ENCODE results near the gene CYBC1. TPM values are rescaled to one million over a fixed set of nuclear protein-coding genes. Genes with fewer than 3 reads are reported as not detected.
A peak's percentile ranks its signal among the peaks of the same experiment; 100 is the strongest.

The CYBC1 gene
- total and polyA plus RNA-seq, 8 donors, result 35.9 to 196 (median 44.3) TPM

GRCh38 chr17:82402865-82403264 is 47.7 kb downstream of the CYBC1 start:
- DNase-seq, result no peak
- 85 to 91% (median 87%) methylated on average over 7 of the region's 7 CpGs for WGBS, 5 donors
- no peaks in the 10 kb centered on the region for H3K27me3 ChIP-seq
- H3K4me1 ChIP-seq, result peaks cover 0 to 23% (median 12%) of the 10 kb centered on the region in 4 donors
- intact Hi-C loops (cut with DNase I; ENCODE audit: low total_unique reads), result no loop called here
- peaks cover 12 to 86% (median 64%) of the 10 kb centered on the region in 4 donors for H3K36me3 ChIP-seq
- TF ChIP-seq POLR2AphosphoS5 (IDR thresholded peaks at IDR 0.05) (no peak), POLR2A (IDR thresholded peaks at IDR 0.05) (no peak), CTCF (IDR thresholded peaks at IDR 0.05) (no peak), EP300 (IDR thresholded peaks at IDR 0.05) (no peak)
- H3K9me3 ChIP-seq, result no peaks in the 10 kb centered on the region
- H3K27ac ChIP-seq, result no peak overlapping the region
- H3K4me3 ChIP-seq, result no peak overlapping the region

DNA sequence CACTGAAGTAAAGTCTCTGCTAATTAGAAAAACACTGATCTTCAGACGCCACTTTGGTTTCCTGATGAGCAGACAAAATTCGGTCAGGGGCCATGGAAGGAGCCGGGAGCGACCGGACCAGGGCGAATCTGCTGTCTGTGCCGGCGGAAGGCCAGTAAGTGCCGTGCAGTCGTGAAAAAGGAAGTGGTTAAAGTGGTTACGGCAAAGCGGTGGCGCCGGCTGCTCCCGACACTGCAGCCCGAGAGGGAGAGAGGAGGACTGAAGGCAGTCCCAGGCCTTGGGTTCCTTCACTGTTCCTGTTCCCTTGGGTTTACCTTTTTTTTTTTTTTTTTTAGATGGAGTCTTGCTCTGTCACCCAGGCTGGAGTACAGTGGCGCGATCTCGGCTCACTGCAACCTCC is 49.7 kb downstream of the CYBC1 start:
- no peak for TF ChIP-seq POLR2AphosphoS5 (IDR thresholded peaks at IDR 0.05)
- TF ChIP-seq EP300 (IDR thresholded peaks at IDR 0.05), result no peak
- no peak for TF ChIP-seq CTCF (IDR thresholded peaks at IDR 0.05)
- TF ChIP-seq POLR2A (IDR thresholded peaks at IDR 0.05), result no peak
- Histone ChIP-seq H3K27me3 (no peaks in the 10 kb centered on the region), H3K4me3 (no peak overlapping the region), H3K27ac (no peak overlapping the region), H3K9me3 (no peaks in the 10 kb centered on the region), H3K36me3 (peaks cover 12 to 85% (median 65%) of the 10 kb centered on the region in 4 donors), H3K4me1 (peaks cover 0 to 24% (median 12%) of the 10 kb centered on the region in 4 donors)
- intact Hi-C loops (cut with DNase I; ENCODE audit: low total_unique reads), result no loop called here
- WGBS, 5 donors, result 77 to 83% (median 78%) methylated on average over 18 to 19 of the region's 19 CpGs
- DNase-seq, result peak in 1 of 2 donors; percentile 49

- H3K27me3 ChIP-seq, result no peaks in the 10 kb centered on the region
- TF ChIP-seq EP300 (IDR thresholded peaks at IDR 0.05) (no peak), POLR2AphosphoS5 (IDR thresholded peaks at IDR 0.05) (no peak), CTCF (IDR thresholded peaks at IDR 0.05) (no peak), POLR2A (IDR thresholded peaks at IDR 0.05) (no peak)
- WGBS, 5 donors, result 68 to 83% (median 75%) methylated on average over 7 of the region's 7 CpGs
- peaks cover 12 to 83% (median 63%) of the 10 kb centered on the region in 4 donors for H3K36me3 ChIP-seq
- no peak overlapping the region for H3K27ac ChIP-seq
- DNase-seq, result peak in 1 of 2 donors; percentile 67
- intact Hi-C loops (cut with DNase I; ENCODE audit: low total_unique reads), result no loop called here
- peaks cover 0 to 24% (median 12%) of the 10 kb centered on the region in 4 donors for H3K4me1 ChIP-seq
- no peak overlapping the region for H3K4me3 ChIP-seq
- H3K9me3 ChIP-seq, result no peaks in the 10 kb centered on the region
These were observed 50.3 kb downstream of the CYBC1 start for GRCh38 chr17:82400206-82400605.

- WGBS, 5 donors, result 84 to 90% (median 86%) methylated on average over 17 to 18 of the region's 18 CpGs
- Histone ChIP-seq H3K4me1 (peaks cover 0 to 24% (median 12%) of the 10 kb centered on the region in 4 donors), H3K27me3 (no peaks in the 10 kb centered on the region), H3K36me3 (peaks cover 12 to 80% (median 59%) of the 10 kb centered on the region in 4 donors), H3K4me3 (no peak overlapping the region), H3K27ac (no peak overlapping the region), H3K9me3 (no peaks in the 10 kb centered on the region)
- intact Hi-C loops (cut with DNase I; ENCODE audit: low total_unique reads), result no loop called here
- no peak for TF ChIP-seq EP300 (IDR thresholded peaks at IDR 0.05)
- TF ChIP-seq POLR2AphosphoS5 (IDR thresholded peaks at IDR 0.05), result no peak
- no peak for TF ChIP-seq POLR2A (IDR thresholded peaks at IDR 0.05)
- DNase-seq, result no peak
These were observed 50.9 kb downstream of the CYBC1 start for GRCh38 chr17:82399601-82400101.

DNA sequence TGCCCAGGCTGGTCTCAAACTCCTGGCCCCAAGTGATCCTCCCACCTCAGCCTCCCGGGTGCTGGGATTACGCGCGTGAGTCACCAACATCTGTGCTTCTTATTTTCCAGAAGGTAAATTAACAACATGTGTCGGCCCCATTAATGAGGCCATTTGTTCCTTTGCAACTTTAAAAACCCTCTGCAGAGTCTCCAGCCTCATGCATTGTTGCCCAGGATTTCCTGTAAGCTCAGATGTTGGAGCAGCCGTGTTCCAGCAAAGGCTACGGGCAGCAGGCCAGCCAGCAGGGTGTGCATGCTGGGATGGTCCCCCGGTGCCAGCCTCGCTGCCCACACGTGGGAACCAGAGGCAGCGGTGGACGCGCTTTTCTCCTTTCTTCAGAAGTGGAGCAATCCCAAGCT is 51.5 kb downstream of the CYBC1 start:
- Histone ChIP-seq H3K27me3 (no peaks in the 10 kb centered on the region), H3K4me1 (peaks cover 0 to 24% (median 12%) of the 10 kb centered on the region in 4 donors), H3K9me3 (no peaks in the 10 kb centered on the region), H3K36me3 (peaks cover 12 to 80% (median 60%) of the 10 kb centered on the region in 4 donors), H3K4me3 (no peak overlapping the region), H3K27ac (no peak overlapping the region)
- intact Hi-C loops (cut with DNase I; ENCODE audit: low total_unique reads), result no loop called here
- no peak for DNase-seq
- 55 to 88% (median 78%) methylated on average over 13 of the region's 13 CpGs for WGBS, 5 donors
- TF ChIP-seq POLR2AphosphoS5 (IDR thresholded peaks at IDR 0.05), result no peak
- TF ChIP-seq CTCF (IDR thresholded peaks at IDR 0.05), result no peak
